A549 (cell line): ENCODE data around the gene CNIH1.

Source experiments
- CHD4 ChIP-seq: fragments of 200-600 bp; sonication (generic); IDR thresholded peaks from 2 replicates; pipeline ENCODE4 v1.6.1; 2016; ENCODE audit warnings: antibody characterized with exemption, mild to moderate bottlenecking, borderline replicate concordance
- CTCF ChIP-seq: fragments of >200 bp; sonication (Bioruptor Twin); formaldehyde crosslinking; IDR thresholded peaks from 3 replicates; pipeline ENCODE4 v1.5.1; 2016
- EP300 ChIP-seq, 2 experiments: fragments of >200 bp; sonication (Bioruptor Twin); formaldehyde crosslinking; IDR thresholded peaks; 2 replicates in 1 of 2; 3 replicates in 1 of 2; pipeline ENCODE4 v1.6.1; 2016 to 2017
- FOSL2 ChIP-seq, 2 experiments: fragments of 450-650 bp in 1 of 2; fragments of >200 bp in 1 of 2; sonication (Bioruptor Twin) in 1 of 2; formaldehyde crosslinking; IDR thresholded peaks; 2 replicates each; pipeline versions ENCODE4 v1.5.0 to v1.6.1; 2016 to 2020; ENCODE audit warnings: mild to moderate bottlenecking in 1 of 2, moderate library complexity in 1 of 2
- JUN ChIP-seq, 2 experiments: fragments of >200 bp; sonication (Bioruptor Twin); formaldehyde crosslinking; IDR thresholded peaks; 2 replicates in 1 of 2; 3 replicates in 1 of 2; pipeline ENCODE4 v1.6.1; 2016 to 2017
- JUNB ChIP-seq: fragments of >200 bp; sonication (Bioruptor Twin); formaldehyde crosslinking; IDR thresholded peaks from 2 replicates; pipeline ENCODE4 v1.6.1; 2016
- MAZ ChIP-seq: fragments of 150-350 bp; IDR thresholded peaks from 2 replicates; pipeline ENCODE4 v1.6.1; 2014; ENCODE audit warnings: antibody characterized with exemption, low read depth, low read length, borderline replicate concordance
- MYC ChIP-seq: IDR thresholded peaks from 2 replicates; pipeline ENCODE4 v1.6.1; 2012; ENCODE audit warnings: mild to moderate bottlenecking, inconsistent platforms, low read length, improper control_type of control experiment, borderline replicate concordance
- NR3C1 ChIP-seq: fragments of >200 bp; sonication (Bioruptor Twin); formaldehyde crosslinking; IDR thresholded peaks from 3 replicates; pipeline ENCODE4 v1.6.1; 2017
- PBX3 ChIP-seq: IDR thresholded peaks from 2 replicates; pipeline ENCODE4 v1.6.1; 2012
- POLR2A ChIP-seq: IDR thresholded peaks from 2 replicates; pipeline ENCODE4 v1.6.1; 2012; ENCODE audit warnings: mild to moderate bottlenecking, low read length
- REST ChIP-seq: fragments of 200-600 bp; sonication (generic); IDR thresholded peaks from 2 replicates; pipeline ENCODE4 v1.6.1; 2016; ENCODE audit warnings: antibody characterized with exemption, mild to moderate bottlenecking, moderate library complexity
- RNF2 ChIP-seq: fragments of 200-600 bp; sonication (generic); IDR thresholded peaks from 2 replicates; pipeline ENCODE4 v1.6.1; 2016; ENCODE audit warnings: low read depth, mild to moderate bottlenecking, antibody characterized with exemption, moderate library complexity, borderline replicate concordance
- SMC3 ChIP-seq: fragments of >200 bp; sonication (Bioruptor Twin); formaldehyde crosslinking; IDR thresholded peaks from 3 replicates; pipeline ENCODE4 v1.6.1; 2018; ENCODE audit warnings: inconsistent platforms

GRCh38 chr14:54474232-54474793 is 33.1 kb upstream of the CNIH1 start:
- no peak for TF ChIP-seq CTCF
- no peak for TF ChIP-seq FOSL2 (IDR thresholded peaks at IDR 0.05)
- TF ChIP-seq FOSL2 (CRISPR knock-in tag; IDR thresholded peaks at IDR 0.05) = no peak
- TF ChIP-seq EP300 (IDR thresholded peaks at IDR 0.05) = no peak
- TF ChIP-seq MYC = no peak
- TF ChIP-seq NR3C1 = no peak
- no peak for TF ChIP-seq CHD4
- TF ChIP-seq REST = no peak
- TF ChIP-seq JUNB = no peak
- TF ChIP-seq SMC3 = no peak
- no peak for TF ChIP-seq JUN (IDR thresholded peaks at IDR 0.05)
- no peak for TF ChIP-seq POLR2A
- TF ChIP-seq RNF2 = no peak
- no peak for TF ChIP-seq MAZ
- no peak for TF ChIP-seq PBX3
